ENCODE measurements around the gene TBX19. TPM values are rescaled to one million over a fixed set of nuclear protein-coding genes. Genes with fewer than 3 reads are reported as not detected.

Gene TBX19
- total RNA-seq, 2 donors from 2014 or later: 2.2 to 2.5 TPM

- Mint-ChIP-seq H3K27ac (no peak overlapping the region), H3K9me3 (peaks cover 1% of the 10 kb centered on the region), H3K4me1 (peaks cover 7% of the 10 kb centered on the region), H3K36me3 (ENCODE audit: low read depth) (peaks cover 31% of the 10 kb centered on the region), H3K4me3 (no peak overlapping the region), H3K27me3 (ENCODE audit: insufficient read depth) (no peaks in the 10 kb centered on the region)
- 95 to 100% methylated on average over 1 to 3 of the region's 4 CpGs for WGBS, 2 experiments (ENCODE audit: insufficient coverage in 1 of 2, insufficient read length in 1 of 2)
- no peak for DNase-seq
- Histone ChIP-seq H3K4me1 (ENCODE audit: control insufficient read depth, insufficient read depth, low read length) (no peaks in the 10 kb centered on the region), H3K9me3 (ENCODE audit: control insufficient read depth, low read length) (peaks cover 7% of the 10 kb centered on the region), H3K4me3 (ENCODE audit: low read length) (no peak overlapping the region), H3K27me3 (ENCODE audit: control insufficient read depth, insufficient read depth, low read length, poor library complexity, severe bottlenecking) (no peaks in the 10 kb centered on the region), H3K9ac (ENCODE audit: extremely low read depth, low read length, poor library complexity, severe bottlenecking) (no peak overlapping the region), H3K36me3 (ENCODE audit: control insufficient read depth, insufficient read depth, low read length) (peaks cover 5% of the 10 kb centered on the region), H3K27ac (ENCODE audit: low read depth, low read length) (no peak overlapping the region)
- no peak for TF ChIP-seq CTCF (conservative IDR thresholded peaks at IDR 0.05)
Measured at GRCh38 chr1:168263130-168263529, 17.5 kb upstream of the TBX19 start.

GRCh38 chr1:168264296-168264695 lies 16.4 kb upstream of the TBX19 start:
- H3K4me1 ChIP-seq (ENCODE audit: control insufficient read depth, insufficient read depth, low read length): no peaks in the 10 kb centered on the region
- no peak overlapping the region for H3K9ac ChIP-seq (ENCODE audit: extremely low read depth, low read length, poor library complexity, severe bottlenecking)
- peaks cover 5% of the 10 kb centered on the region for H3K36me3 ChIP-seq (ENCODE audit: control insufficient read depth, insufficient read depth, low read length)
- H3K9me3 Mint-ChIP-seq: no peaks in the 10 kb centered on the region
- H3K4me1 Mint-ChIP-seq: peaks cover 7% of the 10 kb centered on the region
- no peak overlapping the region for H3K4me3 ChIP-seq (ENCODE audit: low read length)
- H3K4me3 Mint-ChIP-seq: no peak overlapping the region
- WGBS, 2 experiments (ENCODE audit: insufficient coverage in 1 of 2, insufficient read length in 1 of 2): 93 to 95% methylated on average over 6 to 7 of the region's 7 CpGs
- H3K36me3 Mint-ChIP-seq (ENCODE audit: low read depth): peaks cover 26% of the 10 kb centered on the region
- TF ChIP-seq CTCF (conservative IDR thresholded peaks at IDR 0.05): no peak
- no peak for DNase-seq
- H3K9me3 ChIP-seq (ENCODE audit: control insufficient read depth, low read length): peaks cover 6% of the 10 kb centered on the region
- no peak overlapping the region for H3K27ac Mint-ChIP-seq
- no peak overlapping the region for H3K27ac ChIP-seq (ENCODE audit: low read depth, low read length)
- no peaks in the 10 kb centered on the region for H3K27me3 ChIP-seq (ENCODE audit: control insufficient read depth, insufficient read depth, low read length, poor library complexity, severe bottlenecking)
- H3K27me3 Mint-ChIP-seq (ENCODE audit: insufficient read depth): no peaks in the 10 kb centered on the region

- Mint-ChIP-seq H3K36me3 (ENCODE audit: low read depth) (peaks cover 26% of the 10 kb centered on the region), H3K4me3 (no peak overlapping the region), H3K4me1 (no peaks in the 10 kb centered on the region), H3K27ac (no peak overlapping the region), H3K27me3 (ENCODE audit: insufficient read depth) (no peaks in the 10 kb centered on the region), H3K9me3 (no peaks in the 10 kb centered on the region)
- no peak for TF ChIP-seq CTCF (conservative IDR thresholded peaks at IDR 0.05)
- Histone ChIP-seq H3K4me1 (ENCODE audit: control insufficient read depth, insufficient read depth, low read length) (no peaks in the 10 kb centered on the region), H3K27me3 (ENCODE audit: control insufficient read depth, insufficient read depth, low read length, poor library complexity, severe bottlenecking) (no peaks in the 10 kb centered on the region), H3K9ac (ENCODE audit: extremely low read depth, low read length, poor library complexity, severe bottlenecking) (no peak overlapping the region), H3K36me3 (ENCODE audit: control insufficient read depth, insufficient read depth, low read length) (peaks cover 5% of the 10 kb centered on the region), H3K9me3 (ENCODE audit: control insufficient read depth, low read length) (peaks cover 6% of the 10 kb centered on the region), H3K4me3 (ENCODE audit: low read length) (no peak overlapping the region), H3K27ac (ENCODE audit: low read depth, low read length) (no peak overlapping the region)
- 81 to 100% methylated on average over 1 of the region's 1 CpG for WGBS, 2 experiments (ENCODE audit: insufficient coverage in 1 of 2, insufficient read length in 1 of 2)
- DNase-seq: no peak
Measured at GRCh38 chr1:168265596-168265995, 15.1 kb upstream of the TBX19 start.

Measured in endodermal cell (in vitro differentiated cells).